Measurements from ENCODE around the gene ADD3.
A peak's percentile ranks its signal among the peaks of the same experiment; 100 is the strongest.

ADD3 gene

GRCh38 chr10:110006358-110007160 lies 1.2 kb upstream of the ADD3 start:
- ATAC-seq = no peak

DNA sequence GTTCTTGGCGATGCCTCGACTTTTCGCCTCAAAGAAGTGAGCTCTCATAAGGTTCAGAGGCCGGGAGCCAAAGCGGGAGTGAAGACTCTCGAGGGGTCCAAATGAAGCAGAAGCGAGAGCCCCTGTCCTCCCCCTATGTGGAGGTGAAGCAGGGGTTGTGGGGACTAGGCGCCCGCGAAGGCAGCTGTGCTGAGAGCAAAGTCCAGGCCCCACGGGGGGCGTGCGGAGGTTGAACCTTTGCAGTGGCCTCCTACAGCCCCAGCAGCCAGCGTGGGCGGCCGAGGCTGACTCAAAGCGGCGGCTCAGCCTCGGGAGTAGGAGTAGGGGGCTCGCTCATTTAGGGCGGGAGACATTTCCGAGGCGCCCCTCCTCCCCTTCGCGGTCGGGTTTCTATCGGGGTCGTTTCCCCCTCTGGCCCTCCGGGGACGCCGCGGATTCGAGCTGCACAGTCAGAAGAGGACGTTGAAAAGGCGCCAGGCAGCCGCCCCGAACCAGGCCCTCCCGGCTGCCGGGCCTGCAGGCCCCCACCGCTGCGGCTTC lies 553 bp upstream of the ADD3 start:
- ATAC-seq = peak; percentile 9 to 12

DNA sequence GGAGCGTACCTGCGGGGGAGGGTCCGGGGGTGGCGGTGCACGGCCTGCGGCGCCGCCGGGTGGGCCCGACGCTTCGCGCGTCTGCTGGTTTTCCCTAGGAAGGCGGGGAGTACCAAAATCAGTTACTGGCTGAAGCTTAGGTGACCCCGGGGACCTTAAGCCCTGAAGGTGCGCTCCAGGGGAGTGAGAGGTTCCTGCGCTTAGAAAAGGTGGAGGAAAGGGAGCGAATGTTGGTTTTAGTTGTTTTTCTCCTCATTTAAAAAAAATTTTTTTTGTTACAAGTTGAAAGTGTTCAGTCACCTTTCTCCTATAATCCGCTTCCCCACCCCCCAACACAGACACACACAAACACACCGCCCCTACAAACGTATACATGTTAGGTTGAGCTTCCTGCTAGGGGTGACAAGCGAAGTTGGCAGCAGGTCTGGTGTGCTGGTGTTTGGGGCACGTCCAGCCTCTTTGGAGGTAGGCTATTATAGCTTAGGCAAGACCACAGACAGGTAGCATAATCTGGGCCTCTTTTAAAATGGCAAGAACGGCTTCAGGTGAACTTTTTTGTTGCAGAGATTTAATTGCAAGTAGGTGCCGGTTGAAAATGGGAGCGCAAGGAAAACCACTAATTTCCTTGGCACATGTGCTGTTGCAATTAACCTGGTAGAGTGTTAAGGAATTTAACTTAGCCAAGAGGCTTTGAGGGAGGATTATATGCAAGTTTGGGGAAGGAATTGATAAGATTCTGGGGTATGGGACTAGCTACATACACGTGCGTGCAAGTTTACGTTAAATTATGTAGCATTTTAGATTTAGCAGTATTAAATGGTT lies 945 bp downstream of the ADD3 start:
- ATAC-seq = peak in 1 of 2 donors; percentile 4

GRCh38 chr10:110009736-110010475 lies 2.1 kb downstream of the ADD3 start:
- ATAC-seq = peak; percentile 67 to 72

DNA sequence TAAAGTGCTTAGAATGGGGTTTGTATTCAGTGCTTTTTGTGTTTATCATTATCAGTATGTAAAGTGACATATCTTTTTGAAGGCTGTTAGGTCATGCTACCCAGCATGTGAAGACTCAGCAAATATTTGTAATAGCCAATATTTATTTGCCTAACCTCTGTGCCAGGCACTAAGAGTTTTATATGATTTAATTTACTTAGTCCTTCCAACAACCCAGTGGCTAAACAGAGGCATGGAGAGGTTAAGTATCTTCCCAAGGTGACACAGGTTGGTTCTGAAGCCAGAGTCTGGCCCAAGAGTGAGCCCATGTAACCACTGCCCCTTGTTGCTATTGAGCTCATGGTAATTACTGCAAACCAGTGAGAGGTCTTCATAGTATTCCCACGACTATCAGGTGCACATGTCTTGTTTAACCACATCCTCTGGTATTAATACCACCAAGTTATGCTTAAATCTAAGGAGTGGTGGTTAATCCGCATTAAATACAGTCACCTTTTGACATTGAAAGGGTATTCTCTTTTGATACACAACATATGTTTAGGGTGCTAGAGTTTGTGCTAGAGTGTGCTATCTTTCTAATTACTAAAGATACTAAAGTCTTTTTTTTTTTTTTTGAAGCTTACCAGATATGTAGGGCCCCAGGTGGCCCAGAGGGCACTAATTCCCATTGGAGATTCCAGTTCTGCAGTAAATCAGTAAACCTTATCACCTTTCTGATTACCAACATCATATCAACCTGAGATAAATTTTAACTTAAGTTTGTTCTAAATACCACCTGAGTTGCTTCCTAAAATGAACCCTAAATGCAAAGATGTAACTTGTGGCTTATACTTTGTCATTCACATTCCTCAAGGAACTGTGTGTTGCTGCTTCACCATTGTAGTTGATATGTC lies 2.9 kb downstream of the ADD3 start:
- no peak for ATAC-seq

- ATAC-seq = no peak
These were observed 3.9 kb downstream of the ADD3 start for GRCh38 chr10:110011681-110012080.

DNA sequence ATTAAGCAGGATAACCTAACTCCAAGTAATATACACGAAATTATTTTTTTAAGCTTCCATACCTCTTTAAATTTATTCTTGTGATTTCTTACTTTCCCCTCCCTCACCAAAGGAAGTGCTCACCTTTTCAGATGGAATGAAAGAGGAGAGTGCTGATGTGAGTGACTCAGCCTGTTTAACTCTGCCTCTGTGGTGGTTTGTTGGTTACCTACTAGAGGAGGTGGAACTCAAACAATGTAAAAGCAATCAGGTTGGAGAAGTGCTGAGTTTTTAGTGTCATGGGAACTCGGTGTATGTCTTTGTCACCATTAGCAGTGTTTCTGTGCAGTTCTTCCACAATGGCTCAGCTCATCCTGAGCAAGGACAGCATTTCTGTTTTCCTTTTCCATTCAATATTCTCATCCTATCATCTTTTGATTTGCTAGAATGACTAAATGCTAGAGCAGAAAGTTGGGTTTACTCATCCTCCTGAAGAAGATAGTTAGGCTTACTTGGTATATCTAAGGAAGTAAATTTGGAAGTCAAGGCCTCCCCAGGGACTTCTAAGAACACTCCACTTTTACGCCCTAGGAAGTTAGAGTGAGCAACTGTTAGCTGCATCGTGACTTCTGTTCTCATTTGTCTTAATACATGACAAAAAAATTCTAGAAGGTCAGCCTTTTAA lies 6.0 kb downstream of the ADD3 start:
- peak; percentile 52 to 57 for ATAC-seq

- ATAC-seq = no peak
These were observed 8.3 kb downstream of the ADD3 start for GRCh38 chr10:110016039-110016438.

DNA sequence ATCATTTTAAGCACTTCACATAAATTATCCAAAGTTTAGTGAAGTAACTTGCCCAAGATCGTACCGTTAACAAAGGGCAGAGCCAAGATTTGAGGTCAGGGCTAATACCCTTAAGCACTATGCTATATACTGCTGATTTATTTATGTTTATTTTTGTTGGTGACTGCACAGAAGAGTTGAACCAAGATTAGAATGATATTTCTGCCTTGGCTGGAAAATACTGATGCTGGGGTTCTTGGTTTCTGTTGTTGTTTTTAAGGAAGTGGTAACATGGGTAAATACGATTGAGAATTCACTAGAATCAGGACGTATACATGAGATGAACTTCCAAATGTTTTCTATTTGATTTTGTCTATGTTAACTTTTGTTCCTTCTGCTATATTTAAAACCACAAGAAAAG lies 9.3 kb downstream of the ADD3 start:
- no peak for ATAC-seq

DNA sequence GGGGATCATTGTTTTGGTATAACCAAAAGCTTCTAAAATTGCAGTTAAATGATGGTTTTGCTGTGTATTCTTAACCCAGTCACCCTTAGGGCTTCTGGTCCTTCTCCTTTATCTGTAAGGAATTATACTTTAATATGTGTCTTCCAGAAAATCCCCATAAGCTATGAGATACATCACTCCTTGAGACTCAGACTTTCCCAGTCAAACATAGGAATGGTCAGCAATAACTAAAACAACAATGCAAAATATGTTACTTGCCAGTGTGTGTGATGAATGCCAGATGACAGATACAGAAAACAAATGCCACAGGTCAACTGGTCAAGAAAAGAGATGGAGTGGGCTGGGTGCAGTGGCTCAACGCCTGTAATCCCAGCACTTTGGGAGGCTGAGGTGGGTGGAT lies 10.1 kb downstream of the ADD3 start:
- no peak for ATAC-seq

- ATAC-seq = no peak
These were observed 12.5 kb downstream of the ADD3 start for GRCh38 chr10:110020265-110020664.

GRCh38 chr10:110022716-110023504 lies 15.1 kb downstream of the ADD3 start:
- no peak for ATAC-seq

- ATAC-seq = no peak
These were observed 16.1 kb downstream of the ADD3 start for GRCh38 chr10:110023785-110024465.

DNA sequence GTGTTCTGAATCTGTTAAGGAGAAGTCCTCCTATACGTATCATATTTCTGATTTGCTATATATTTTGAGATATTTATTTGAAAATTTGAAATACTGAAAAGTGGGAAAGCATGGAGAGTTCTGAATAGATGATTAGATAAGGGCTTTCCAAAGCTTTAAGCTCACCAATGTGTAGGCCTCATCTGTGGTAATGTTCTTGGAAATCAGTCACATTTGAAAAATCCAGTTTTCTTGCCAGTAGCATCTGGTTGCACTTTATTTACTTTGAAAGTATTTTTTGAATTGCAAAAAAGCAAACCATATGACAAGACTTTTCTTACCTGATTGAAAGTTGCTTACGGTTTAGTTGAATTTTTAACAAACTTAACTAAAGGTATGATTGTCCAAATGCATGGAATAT lies 21.7 kb downstream of the ADD3 start:
- no peak for ATAC-seq

GRCh38 chr10:110032801-110033700 lies 25.3 kb downstream of the ADD3 start:
- ATAC-seq = no peak

DNA sequence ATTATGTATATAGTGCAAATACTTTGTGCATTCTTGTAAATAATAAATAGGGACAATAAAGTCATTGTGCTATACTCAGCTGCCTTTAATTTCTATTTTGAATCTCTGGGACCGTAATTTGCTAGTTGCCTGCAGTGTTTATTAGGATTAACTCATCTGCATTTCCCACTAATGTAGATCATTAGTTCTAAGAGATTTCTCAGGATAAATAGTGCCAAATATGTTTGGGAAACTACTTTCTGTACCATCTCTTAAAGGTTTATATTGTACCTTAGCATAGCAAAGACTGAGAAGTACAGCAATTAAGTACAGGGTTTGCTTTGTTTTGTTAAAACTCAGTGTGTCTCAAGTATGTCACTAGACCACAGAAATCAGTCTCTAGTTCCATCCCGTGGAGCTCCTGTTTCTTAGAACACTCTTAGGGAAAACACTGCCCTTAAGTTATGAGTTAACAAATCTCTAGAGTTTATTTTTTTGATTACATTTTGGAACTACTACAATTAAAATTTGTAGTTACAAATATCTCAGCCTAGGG lies 26.0 kb downstream of the ADD3 start:
- no peak for ATAC-seq

- ATAC-seq = no peak
These were observed 26.8 kb downstream of the ADD3 start for GRCh38 chr10:110034596-110034995.
